Measurements from ENCODE around the gene BORA.
"Not testable (repeated sequence)": the region's sequence is repeated elsewhere in the genome, so short reads cannot be mapped to it uniquely, and the experiment has no call there.

Gene BORA

GRCh38 chr13:72760189-72760588, 32.5 kb downstream of the BORA start:
- in situ Hi-C loops (cut with MboI; ENCODE audit: low sequenced_read_pairs) = no loop called here

- in situ Hi-C loops (cut with MboI; ENCODE audit: low sequenced_read_pairs) = no loop called here
Measured at GRCh38 chr13:72763411-72763810, 35.7 kb downstream of the BORA start.

- in situ Hi-C loops (cut with MboI; ENCODE audit: low sequenced_read_pairs) = no loop called here
Measured at GRCh38 chr13:72774019-72774418, 46.3 kb downstream of the BORA start.

DNA sequence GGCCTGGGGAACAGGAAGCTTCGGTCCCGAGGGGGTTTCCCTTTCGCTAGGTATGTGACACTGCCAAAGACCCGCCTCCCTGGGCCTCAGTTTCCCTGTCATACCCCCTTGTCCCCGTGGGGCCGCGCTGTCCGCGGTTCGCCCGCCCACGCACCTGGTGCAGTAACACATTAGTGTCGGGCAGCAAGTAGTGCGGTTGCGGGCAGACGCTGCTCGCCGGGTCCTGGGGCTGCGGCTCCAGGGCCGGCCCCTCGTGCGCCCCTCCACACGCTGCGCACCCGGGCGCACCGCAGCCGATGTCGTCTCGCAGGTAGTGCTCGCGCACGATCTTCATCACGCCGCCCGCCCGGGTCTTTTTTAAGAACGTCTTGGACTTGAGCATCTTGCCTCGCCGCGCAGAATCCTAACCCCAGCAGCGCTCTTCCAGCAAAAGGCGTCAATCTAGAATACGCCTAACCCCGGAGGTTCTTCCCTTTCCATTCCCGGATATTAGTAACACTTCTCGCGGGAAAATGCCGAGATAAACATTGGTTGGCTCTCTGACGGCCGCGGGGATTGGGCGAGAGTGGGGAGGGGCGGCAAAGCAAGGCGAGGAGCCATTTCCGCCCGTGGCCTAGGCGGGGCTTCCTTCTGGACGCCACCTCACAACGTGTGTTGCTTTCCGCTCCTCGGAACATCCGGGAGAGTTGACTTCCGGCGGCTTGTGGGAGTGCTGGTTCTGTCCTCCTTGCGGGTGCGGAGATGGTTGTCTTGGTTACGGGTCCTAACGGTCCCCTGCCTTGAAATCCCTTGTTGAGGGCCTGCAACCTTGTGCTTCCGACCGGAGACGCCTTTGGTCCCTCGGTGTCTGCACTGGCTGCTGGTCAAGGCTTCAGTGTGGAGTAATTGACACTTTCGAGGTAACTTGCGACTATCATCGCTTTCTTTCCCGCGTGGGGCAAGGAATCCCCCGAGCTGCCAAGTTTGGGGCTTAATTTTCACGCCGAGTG, 54.0 kb downstream of the BORA start, which contains the start of the genes DIS3 and PIBF1:
TSS of gene DIS3 (minus strand) at position 450 of the 989 bp plus-strand sequence. CDS start at position 382, 68 bp downstream.
TSS of gene PIBF1 (plus strand) at position 683 of the 989 bp plus-strand sequence. CDS start 1,337 bp downstream, outside the sequence.
- in situ Hi-C loops (cut with MboI; ENCODE audit: low sequenced_read_pairs) = no loop called here

- in situ Hi-C loops (cut with MboI; ENCODE audit: low sequenced_read_pairs) = no loop called here
Measured at GRCh38 chr13:72782717-72783116, 55.0 kb downstream of the BORA start.

DNA sequence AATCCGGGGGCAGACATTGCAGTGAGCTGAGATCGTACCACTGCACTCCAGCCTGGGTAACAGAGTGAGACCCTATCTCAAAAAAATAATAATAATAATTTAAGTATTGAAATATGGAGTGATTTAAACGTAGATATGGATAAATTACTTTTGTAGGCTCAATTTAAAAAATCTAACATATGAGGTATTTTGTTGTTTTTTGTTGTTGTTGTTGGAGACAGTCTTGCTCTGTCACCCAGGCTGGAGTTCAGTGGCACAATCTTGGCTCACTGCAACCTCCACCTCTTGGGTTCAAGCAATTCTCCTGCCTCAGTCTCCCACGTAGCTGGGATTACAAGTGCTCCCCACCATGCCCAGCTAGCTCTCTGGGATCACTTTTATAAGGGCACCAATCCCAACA, 57.0 kb downstream of the BORA start:
- in situ Hi-C loops (cut with MboI; ENCODE audit: low sequenced_read_pairs) = not testable (repeated sequence)

DNA sequence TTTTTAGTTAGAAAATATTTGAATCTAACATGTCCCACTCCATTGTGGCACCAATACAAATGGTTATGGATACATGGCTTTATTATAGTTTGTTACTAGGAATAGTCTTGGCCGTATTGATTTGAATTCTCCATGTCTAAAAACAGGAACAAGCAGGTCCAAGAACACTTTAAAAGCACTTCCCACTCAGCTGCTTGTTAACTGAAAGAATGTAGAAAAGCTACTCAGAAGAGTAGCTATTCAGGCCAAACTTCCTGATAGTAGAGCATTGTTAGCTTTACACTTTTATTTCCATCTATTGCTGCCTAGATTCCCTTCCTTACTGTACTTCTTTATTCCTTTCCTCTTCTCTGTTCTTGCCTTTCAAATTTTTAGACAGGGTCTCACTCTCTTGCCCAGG, 61.1 kb downstream of the BORA start:
- in situ Hi-C loops (cut with MboI; ENCODE audit: low sequenced_read_pairs) = no loop called here

DNA sequence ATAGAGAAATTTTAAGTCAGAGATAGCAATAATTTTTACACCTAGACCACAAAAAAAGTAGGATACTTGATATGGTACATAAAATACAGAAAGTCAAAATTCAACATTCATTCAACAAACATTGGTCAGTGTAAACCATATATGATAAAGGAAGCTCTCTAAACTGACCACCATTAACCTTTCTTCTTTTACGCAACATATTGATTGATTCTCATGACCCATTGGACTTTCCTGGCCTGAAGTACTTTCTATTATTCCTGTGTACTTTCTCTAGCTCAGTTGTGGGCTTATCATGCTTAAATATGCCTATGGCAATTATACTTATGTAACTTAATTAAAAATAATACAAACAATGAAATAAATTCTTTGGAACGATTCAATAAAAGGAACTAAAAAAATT, 64.9 kb downstream of the BORA start:
- in situ Hi-C loops (cut with MboI; ENCODE audit: low sequenced_read_pairs) = no loop called here

- in situ Hi-C loops (cut with MboI; ENCODE audit: low sequenced_read_pairs) = no loop called here
Measured at GRCh38 chr13:72798817-72799216, 71.1 kb downstream of the BORA start.

GRCh38 chr13:72804301-72804700, 76.6 kb downstream of the BORA start:
- in situ Hi-C loops (cut with MboI; ENCODE audit: low sequenced_read_pairs) = loop anchor here (25.0 kb wide), 1 partner anchor 908 kb away; no protein-coding TSS in a partner anchor
